Epithelial cell of esophagus (primary cell): ENCODE results near the gene AKAP6.

Source experiments
- DNase-seq: peaks from one replicate; pipeline ENCODE4 v3.0.0; 2010; ENCODE audit warnings: low read depth
- H3K4me3 ChIP-seq: 2 replicates; pipeline ENCODE4 v1.5.1; 2011; ENCODE audit warnings: mild to moderate bottlenecking, low read length, control low read depth
- CTCF ChIP-seq: IDR thresholded peaks from 2 replicates; pipeline ENCODE4 v1.5.1; 2011; ENCODE audit warnings: low read depth, mild to moderate bottlenecking, low read length, control low read depth, inconsistent platforms; ENCODE audit not compliant: insufficient read depth; ENCODE audit errors: missing control alignments

AKAP6 gene

GRCh38 chr14:32620724-32621123, 291.6 kb downstream of the AKAP6 start:
- DNase-seq = no peak
- TF ChIP-seq CTCF = no peak
- H3K4me3 ChIP-seq = no peak overlapping the region

GRCh38 chr14:32621585-32621984, 292.5 kb downstream of the AKAP6 start:
- no peak for TF ChIP-seq CTCF
- H3K4me3 ChIP-seq = no peak overlapping the region
- DNase-seq = no peak

- DNase-seq = no peak
- H3K4me3 ChIP-seq = no peak overlapping the region
- no peak for TF ChIP-seq CTCF
Measured at GRCh38 chr14:32622742-32623141, 293.6 kb downstream of the AKAP6 start.

GRCh38 chr14:32623300-32624093, 294.4 kb downstream of the AKAP6 start:
- peak; percentile 62 for DNase-seq
- H3K4me3 ChIP-seq = no peak overlapping the region
- TF ChIP-seq CTCF = no peak

GRCh38 chr14:32625211-32625610, 296.1 kb downstream of the AKAP6 start:
- H3K4me3 ChIP-seq = no peak overlapping the region
- TF ChIP-seq CTCF = no peak
- no peak for DNase-seq

- no peak for DNase-seq
- no peak for TF ChIP-seq CTCF
Measured at GRCh38 chr14:32627545-32628298, 298.6 kb downstream of the AKAP6 start.

More at GRCh38 chr14:32627545-32628298, 298.6 kb downstream of the AKAP6 start:
- H3K4me3 ChIP-seq = no peak overlapping the region
